ENCODE data around the gene GHRL.

The GHRL gene

DNA sequence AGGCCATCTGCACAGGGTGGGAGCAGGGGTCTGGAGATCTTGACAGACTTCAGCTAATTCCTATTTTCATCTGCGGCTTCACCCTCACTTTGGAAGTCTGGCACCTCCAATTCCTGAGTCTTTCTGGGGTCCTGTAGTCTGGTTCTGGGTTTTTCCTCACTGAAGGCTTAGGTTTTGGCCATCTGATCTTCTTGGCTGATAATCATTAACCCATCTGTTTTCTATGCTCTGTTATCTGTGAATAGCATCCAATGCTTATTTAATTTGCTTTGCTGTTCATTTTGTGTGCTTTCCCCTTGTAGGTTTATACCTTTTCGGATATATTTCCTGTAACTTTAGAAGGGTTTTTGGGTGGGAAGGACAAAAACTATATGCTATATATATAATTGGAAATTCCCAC, 26.9 kb downstream of the GHRL start:
- H3K4me3 ChIP-seq (ENCODE audit: low read depth, low read length) = no peak overlapping the region
- TF ChIP-seq, protein P1, sequence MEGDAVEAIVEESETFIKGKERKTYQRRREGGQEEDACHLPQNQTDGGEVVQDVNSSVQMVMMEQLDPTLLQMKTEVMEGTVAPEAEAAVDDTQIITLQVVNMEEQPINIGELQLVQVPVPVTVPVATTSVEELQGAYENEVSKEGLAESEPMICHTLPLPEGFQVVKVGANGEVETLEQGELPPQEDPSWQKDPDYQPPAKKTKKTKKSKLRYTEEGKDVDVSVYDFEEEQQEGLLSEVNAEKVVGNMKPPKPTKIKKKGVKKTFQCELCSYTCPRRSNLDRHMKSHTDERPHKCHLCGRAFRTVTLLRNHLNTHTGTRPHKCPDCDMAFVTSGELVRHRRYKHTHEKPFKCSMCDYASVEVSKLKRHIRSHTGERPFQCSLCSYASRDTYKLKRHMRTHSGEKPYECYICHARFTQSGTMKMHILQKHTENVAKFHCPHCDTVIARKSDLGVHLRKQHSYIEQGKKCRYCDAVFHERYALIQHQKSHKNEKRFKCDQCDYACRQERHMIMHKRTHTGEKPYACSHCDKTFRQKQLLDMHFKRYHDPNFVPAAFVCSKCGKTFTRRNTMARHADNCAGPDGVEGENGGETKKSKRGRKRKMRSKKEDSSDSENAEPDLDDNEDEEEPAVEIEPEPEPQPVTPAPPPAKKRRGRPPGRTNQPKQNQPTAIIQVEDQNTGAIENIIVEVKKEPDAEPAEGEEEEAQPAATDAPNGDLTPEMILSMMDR (IDR thresholded peaks at IDR 0.05; ENCODE audit: low read depth, low read length) = no peak

DNA sequence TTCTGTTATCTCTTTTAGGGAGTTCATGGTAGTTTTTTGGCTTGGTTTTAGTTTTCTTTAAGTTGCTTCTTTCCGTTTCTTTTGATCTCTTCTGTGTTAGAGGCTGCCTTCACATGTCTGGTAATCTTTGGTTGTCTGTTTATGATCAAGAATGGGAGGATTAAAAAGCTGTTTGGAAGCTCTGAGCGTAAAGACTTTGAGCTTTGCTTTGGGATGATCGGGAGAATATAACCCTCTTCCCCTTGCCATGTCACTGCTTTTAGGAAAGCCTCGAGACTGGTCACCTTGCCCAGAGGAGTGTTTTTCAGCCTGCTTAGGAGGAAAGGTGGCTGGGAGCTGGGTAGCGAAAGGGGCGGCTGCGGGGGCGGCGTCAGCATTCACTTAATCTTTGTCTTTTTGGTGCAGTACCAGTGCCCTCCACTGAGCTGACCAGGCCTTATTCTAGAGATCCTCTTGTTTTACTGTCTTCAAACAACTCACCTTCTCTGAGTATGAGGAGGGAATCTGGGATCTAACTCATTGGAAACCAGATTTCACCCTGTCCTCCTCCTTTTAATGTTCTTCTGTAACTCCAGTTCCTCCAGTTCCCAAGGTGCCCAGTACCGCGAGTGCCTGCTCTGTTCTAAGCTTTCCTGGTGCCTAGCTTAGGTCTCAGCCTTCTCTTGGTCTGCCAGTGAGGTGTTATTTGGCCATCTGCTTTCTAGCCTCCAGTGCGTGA, 28.9 kb downstream of the GHRL start:
- TF ChIP-seq, protein P1 (IDR thresholded peaks at IDR 0.05; ENCODE audit: low read depth, low read length) = peak; percentile 45
- no peak overlapping the region for H3K4me3 ChIP-seq (ENCODE audit: low read depth, low read length)

DNA sequence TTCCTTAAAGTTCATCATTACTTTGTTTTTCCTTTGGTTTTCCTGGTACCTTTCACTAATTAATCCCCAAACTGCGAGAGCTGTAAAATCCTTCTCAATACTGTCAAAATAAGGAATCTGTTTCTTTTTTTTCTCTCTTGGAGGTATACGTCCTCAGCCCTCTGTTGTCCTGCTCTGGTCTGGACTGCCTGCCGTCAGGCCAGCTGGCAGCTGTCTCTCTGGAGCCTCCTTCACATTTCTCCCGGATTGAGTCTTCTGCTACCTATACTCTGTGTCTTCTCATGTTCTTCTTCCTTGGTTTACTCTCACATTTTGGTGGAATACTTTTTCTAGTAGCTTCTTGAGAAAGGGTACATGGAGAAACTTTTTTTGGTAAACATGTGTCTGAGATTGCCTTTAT, 30.7 kb downstream of the GHRL start:
- TF ChIP-seq, protein P1 (IDR thresholded peaks at IDR 0.05; ENCODE audit: low read depth, low read length) = no peak

GRCh38 chr3:10260211-10260701, 32.5 kb downstream of the GHRL start:
- no peak overlapping the region for H3K4me3 ChIP-seq (ENCODE audit: low read depth, low read length)
- TF ChIP-seq, protein P1 (IDR thresholded peaks at IDR 0.05; ENCODE audit: low read depth, low read length) = no peak

More for the DNA sequence above, 30.7 kb downstream of the GHRL start:
- H3K4me3 ChIP-seq (ENCODE audit: low read depth, low read length) = no peak overlapping the region

DNA sequence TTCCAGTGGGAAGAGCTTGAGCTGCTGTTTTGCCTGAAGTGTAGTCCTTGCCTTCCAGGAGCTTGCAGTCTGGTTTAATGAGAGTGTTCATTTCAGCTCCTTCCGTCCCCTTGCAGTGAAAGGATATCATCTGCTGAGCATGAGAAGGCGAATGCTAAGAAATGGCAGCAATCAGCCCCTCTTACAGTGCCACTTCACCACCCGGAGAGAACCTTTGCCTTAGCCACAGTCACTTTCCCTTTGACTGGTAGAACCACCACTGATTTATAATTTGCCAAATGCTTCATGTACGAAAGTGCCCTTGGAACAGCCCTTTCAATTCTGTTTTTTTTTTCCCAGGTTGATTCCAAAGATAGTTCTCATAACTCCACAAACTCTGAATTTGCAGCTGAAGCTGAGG, 32.9 kb downstream of the GHRL start:
- TF ChIP-seq, protein P1 (IDR thresholded peaks at IDR 0.05; ENCODE audit: low read depth, low read length) = no peak
- H3K4me3 ChIP-seq (ENCODE audit: low read depth, low read length) = no peak overlapping the region

GRCh38 chr3:10259036-10259435, 33.7 kb downstream of the GHRL start:
- TF ChIP-seq, protein P1 (IDR thresholded peaks at IDR 0.05; ENCODE audit: low read depth, low read length) = no peak
- no peak overlapping the region for H3K4me3 ChIP-seq (ENCODE audit: low read depth, low read length)

DNA sequence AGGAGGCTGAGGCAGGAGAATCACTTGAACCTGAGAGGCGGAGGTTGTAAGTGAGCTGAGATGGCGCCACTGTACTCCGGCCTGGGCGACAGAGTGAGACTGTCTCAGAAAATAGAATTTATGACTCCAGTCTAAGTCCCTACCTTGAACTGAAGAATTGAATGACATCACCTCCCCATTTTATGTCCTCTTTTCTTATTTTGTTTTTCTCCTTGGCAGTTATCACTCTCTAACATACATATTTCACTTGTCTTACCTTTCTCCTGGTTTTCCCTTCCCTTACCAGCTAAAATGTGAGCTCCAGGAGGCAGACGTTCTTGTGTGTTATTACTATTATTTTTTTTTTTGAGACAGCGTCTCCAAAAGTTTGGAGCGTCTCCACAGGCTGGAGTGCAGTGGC, 36.9 kb downstream of the GHRL start:
- TF ChIP-seq, protein P1 (IDR thresholded peaks at IDR 0.05; ENCODE audit: low read depth, low read length) = no peak
- H3K4me3 ChIP-seq (ENCODE audit: low read depth, low read length) = no peak overlapping the region

Measured in WI38 (cell line).